GM12875 (cell line): ENCODE data around the gene STARD3NL.
"Not testable (repeated sequence)": the region's sequence is repeated elsewhere in the genome, so short reads cannot be mapped to it uniquely, and the experiment has no call there.

Source experiments
- H3K4me3 ChIP-seq: one replicate; pipeline ENCODE4 v1.5.1; 2011; ENCODE audit warnings: low read depth, low read length, control low read depth
- TF ChIP-seq, protein P1 (sequence below): IDR thresholded peaks from 2 replicates; pipeline ENCODE4 v1.5.1; 2011; ENCODE audit warnings: low read depth, mild to moderate bottlenecking, control low read depth, inconsistent platforms, low read length, moderate library complexity, borderline replicate concordance; ENCODE audit not compliant: insufficient read depth

The STARD3NL gene

DNA sequence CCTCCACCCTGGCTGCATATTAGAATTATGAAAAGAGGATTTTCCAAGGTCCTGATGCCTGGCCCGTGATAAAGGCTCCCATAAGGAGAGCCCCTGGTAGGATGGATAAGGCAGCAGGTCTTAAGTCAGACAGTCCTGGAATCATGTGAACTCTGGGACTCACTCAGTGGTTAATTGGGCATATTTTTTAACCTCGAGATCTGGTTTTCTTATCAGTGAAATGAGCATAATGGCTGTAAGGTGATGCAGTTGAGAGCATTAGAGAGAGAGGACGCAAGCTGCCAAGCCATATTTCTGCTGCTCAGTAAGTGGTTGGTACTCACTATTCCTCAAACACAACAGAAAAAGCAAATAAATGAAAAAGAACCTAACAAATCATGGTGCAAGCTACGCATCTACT is 57.6 kb downstream of the STARD3NL start:
- H3K4me3 ChIP-seq, result no peak overlapping the region
- TF ChIP-seq, protein P1, sequence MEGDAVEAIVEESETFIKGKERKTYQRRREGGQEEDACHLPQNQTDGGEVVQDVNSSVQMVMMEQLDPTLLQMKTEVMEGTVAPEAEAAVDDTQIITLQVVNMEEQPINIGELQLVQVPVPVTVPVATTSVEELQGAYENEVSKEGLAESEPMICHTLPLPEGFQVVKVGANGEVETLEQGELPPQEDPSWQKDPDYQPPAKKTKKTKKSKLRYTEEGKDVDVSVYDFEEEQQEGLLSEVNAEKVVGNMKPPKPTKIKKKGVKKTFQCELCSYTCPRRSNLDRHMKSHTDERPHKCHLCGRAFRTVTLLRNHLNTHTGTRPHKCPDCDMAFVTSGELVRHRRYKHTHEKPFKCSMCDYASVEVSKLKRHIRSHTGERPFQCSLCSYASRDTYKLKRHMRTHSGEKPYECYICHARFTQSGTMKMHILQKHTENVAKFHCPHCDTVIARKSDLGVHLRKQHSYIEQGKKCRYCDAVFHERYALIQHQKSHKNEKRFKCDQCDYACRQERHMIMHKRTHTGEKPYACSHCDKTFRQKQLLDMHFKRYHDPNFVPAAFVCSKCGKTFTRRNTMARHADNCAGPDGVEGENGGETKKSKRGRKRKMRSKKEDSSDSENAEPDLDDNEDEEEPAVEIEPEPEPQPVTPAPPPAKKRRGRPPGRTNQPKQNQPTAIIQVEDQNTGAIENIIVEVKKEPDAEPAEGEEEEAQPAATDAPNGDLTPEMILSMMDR, result no peak

DNA sequence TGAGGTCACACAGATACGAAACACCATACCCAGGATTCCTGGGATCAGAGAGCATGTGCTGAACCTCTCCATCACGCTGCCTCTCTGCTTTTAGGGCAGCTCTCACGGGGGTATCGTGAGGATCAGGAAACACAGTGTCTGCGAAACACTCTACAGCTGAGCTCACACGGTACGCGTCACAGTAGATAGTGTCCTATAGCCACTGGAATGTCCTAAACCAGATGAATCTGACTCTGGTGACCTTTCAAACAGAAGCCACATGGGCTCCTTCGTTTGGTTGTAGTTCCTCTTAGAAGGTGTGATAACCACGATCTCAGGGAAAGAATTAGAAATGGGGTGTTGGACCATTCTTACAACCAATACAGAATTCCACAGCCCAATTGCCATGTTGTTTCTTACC is 61.1 kb downstream of the STARD3NL start:
- H3K4me3 ChIP-seq, result not testable (repeated sequence)

DNA sequence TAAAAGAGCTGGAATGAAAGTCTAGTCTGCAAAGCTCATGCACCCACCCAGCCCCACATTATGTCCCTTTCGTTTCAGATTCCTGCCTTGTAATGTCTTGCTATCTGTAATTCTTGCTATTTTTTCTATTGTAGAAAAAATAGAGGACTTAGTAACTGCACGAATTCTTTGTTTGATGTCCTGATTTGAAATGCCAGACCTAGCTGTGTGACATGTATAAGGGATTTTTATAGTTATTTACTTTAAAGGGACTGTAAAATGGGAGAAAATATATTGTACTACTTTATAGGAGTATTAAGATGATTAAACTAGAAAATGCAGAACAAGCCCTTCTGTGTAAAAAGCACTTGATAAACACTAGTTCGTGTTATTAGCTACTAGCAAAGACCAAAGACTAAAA is 63.0 kb downstream of the STARD3NL start:
- no peak overlapping the region for H3K4me3 ChIP-seq
- TF ChIP-seq, protein P1, result no peak

DNA sequence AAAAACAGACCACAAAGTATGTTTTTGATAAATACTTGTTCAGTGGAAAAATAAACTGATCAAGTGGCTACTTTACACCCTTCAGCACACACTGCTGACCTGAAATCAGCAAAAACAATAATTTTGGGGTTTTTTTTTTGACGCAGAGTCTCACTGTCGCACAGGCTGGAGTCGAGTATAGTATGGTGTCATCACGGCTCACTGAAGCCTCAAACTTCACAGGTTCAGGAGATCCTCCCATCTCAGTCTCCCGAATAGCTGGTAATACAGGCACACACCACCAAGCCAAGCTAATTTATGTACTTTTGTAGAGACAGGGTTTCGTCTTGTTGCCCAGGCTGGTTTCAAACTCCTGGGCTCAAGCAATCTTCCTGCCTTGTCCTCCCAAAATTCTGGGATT is 64.8 kb downstream of the STARD3NL start:
- H3K4me3 ChIP-seq, result no peak overlapping the region
- TF ChIP-seq, protein P1, result no peak

DNA sequence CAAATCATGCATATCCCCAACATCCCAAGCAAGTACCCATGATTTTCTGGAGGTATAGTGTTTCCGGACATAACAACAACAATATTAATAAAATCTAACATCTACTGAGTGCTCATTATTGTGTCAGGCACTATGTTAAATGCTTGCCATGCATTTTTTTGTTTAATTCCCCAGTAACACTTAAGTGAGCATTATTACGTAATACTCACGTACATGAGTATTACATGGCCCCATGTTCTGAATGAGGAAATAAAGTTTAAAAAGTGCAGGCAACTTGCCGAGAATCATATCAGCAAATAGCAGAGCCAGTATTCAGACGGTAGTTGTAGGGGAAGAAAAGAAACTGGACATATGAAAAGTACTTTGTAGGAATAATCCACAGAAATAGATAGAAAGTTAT is 65.3 kb downstream of the STARD3NL start:
- H3K4me3 ChIP-seq, result not testable (repeated sequence)

DNA sequence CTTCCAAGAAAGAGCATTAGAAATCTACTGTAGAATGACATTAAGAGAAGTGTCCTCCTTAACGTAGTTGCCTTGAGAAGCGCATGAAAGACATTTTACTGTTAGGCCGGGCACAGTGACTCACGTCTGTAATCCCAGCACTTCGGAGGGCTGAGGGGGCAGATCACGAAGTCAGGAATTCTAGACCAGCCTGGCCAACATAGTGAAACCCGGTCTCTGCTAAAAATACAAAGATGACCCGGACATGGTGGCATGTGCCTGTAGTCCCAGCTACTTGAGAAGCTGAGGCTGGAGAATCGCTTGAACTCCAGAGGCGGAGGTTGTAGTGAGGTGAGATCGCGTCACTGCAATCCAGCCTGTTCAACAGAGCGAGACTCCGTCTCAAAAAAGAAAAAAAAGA is 66.5 kb downstream of the STARD3NL start:
- TF ChIP-seq, protein P1, result no peak
- no peak overlapping the region for H3K4me3 ChIP-seq

DNA sequence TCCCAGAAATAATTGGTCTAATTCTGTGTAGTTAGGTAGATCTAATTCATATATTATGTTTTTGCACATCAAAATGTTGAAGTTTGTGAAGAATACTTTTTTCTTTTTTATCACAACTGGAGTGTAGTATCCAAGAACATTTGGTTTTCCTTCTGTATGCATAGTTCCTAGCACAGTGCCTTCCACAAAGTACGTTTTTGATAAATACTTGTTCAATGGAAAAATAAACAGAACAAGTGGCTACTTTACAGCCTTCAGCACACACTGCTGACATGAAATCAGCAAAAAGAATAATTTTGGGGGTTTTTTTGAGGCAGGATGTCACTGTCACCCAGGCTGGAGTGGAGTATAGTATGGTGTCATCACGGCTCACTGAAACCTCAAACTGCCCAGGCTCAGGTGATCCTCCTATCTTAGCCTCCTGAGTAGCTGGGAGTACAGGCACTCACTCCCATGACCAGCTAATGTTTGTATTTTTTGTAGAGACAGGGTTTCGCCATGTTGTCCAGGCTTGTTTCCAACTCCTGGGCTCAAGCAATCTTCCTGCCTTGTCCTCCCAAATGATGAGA is 67.4 kb downstream of the STARD3NL start:
- H3K4me3 ChIP-seq, result no peak overlapping the region
- TF ChIP-seq, protein P1, result no peak

DNA sequence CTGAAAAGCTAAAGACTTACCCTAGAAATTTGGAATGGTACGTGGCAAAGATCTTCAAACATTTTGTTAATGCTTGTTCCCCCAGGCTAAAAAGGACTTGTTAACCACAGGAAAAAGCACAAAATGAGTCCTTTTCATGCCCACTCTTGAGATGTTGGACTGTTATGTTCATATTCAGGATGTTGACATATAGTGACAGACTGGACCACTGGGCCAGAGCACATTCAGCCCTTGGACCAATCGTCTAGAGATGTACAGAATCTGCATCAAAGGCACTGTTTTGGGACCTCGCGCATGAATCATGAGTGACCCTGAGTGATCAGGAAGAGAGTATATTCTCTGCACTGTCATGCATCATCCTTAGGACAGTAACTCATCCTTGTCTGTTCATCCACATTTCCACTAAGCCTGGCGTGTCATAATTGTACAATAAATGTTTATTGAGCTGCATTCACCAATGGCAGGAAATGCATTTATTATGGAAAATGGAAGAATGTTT is 70.1 kb downstream of the STARD3NL start:
- no peak overlapping the region for H3K4me3 ChIP-seq
- TF ChIP-seq, protein P1, result no peak

DNA sequence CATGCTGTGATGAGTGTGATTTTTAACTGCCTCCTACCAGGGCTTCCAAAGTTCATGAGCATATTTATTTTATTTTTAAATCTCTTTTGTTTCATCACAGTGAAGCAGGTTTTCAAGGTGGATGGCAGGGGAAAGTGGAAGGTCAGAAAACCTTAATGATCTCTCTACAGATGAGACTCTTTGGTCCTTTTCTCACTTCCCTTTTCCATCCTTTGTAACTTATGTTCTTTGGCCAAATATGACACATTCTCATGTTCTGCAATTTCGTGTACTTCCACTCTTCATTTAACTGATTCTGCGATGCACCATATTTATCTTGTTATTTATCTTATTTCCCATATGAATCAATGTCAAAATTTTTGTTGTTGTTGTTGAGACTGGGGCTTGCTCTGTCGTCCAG is 71.8 kb downstream of the STARD3NL start:
- H3K4me3 ChIP-seq, result not testable (repeated sequence)
